Tibial nerve (tissue), 4 donors: ENCODE measurements around the gene LY6G6C. TPM values are rescaled to one million over a fixed set of nuclear protein-coding genes. Genes with fewer than 3 reads are reported as not detected.
A peak's percentile ranks its signal among the peaks of the same experiment; 100 is the strongest.

Experiments
- DNase-seq, 2 donors: peaks; one replicate each; pipeline ENCODE4 v3.0.0-alpha.2; 2019; ENCODE audit warnings: low spot score in 2 of 2
- H3K27ac ChIP-seq, 4 donors: fragments of 200-600 bp; sonication (generic) in 3 of 4; one replicate each; pipeline ENCODE4 v1.5.1; 2017 to 2019; ENCODE audit warnings: mild to moderate bottlenecking in 1 of 4
- H3K27me3 ChIP-seq, 2 donors: fragments of 200-600 bp; sonication (generic) in 1 of 2; one replicate each; pipeline versions ENCODE4 v1.5.1 to v1.6.0; 2017 to 2019
- H3K36me3 ChIP-seq, 3 donors: fragments of 200-600 bp; sonication (generic); one replicate each; pipeline ENCODE4 v1.5.1; 2018 to 2019
- H3K4me1 ChIP-seq, 4 donors: fragments of 200-600 bp; sonication (generic) in 3 of 4; one replicate each; pipeline ENCODE4 v1.5.1; 2017 to 2019
- H3K4me3 ChIP-seq, 4 donors: fragments of 200-600 bp; sonication (generic) in 3 of 4; one replicate each; pipeline ENCODE4 v1.5.1; 2017 to 2019; ENCODE audit warnings: mild to moderate bottlenecking in 1 of 4, moderate library complexity in 1 of 4
- H3K9me3 ChIP-seq, 4 donors: fragments of 200-600 bp; sonication (generic) in 3 of 4; one replicate each; pipeline ENCODE4 v1.5.1; 2017 to 2019
- EP300 ChIP-seq, 2 donors: sonication (generic); formaldehyde crosslinking; IDR thresholded peaks; one replicate each; pipeline ENCODE4 v1.6.1; 2017; ENCODE audit warnings: antibody characterized with exemption in 2 of 2, mild to moderate bottlenecking in 1 of 2
- POLR2A ChIP-seq, 2 donors: fragments of 450-650 bp; IDR thresholded peaks; one replicate each; pipeline ENCODE4 v1.6.1; 2017; ENCODE audit warnings: antibody characterized with exemption in 2 of 2, mild to moderate bottlenecking in 2 of 2, moderate library complexity in 2 of 2
- WGBS, 2 donors: methylation state at CpG; one replicate each; pipeline ENCODE4 v1.1.5; 2018; 5-methylcytosine and 5-hydroxymethylcytosine counted together
- total RNA-seq, 4 donors: library from RNA; depleted of rRNA; stranded (reverse); fragments of >200 nt; gene quantifications; one replicate each; pipeline ENCODE4 v1.1.0, GENCODE V29; 2016
- TF ChIP-seq, protein P1 (sequence below), 5 experiments: fragments of 200-600 bp in 3 of 5; fragments of 450-650 bp in 2 of 5; sonication (generic) in 3 of 5; IDR thresholded peaks; one replicate each; pipeline ENCODE4 v1.5.1; 2016 to 2019; ENCODE audit warnings: antibody characterized with exemption in 5 of 5, mild to moderate bottlenecking in 3 of 5, moderate library complexity in 2 of 5

LY6G6C gene
- total RNA-seq, 4 donors from 2014 or later = not detected

DNA sequence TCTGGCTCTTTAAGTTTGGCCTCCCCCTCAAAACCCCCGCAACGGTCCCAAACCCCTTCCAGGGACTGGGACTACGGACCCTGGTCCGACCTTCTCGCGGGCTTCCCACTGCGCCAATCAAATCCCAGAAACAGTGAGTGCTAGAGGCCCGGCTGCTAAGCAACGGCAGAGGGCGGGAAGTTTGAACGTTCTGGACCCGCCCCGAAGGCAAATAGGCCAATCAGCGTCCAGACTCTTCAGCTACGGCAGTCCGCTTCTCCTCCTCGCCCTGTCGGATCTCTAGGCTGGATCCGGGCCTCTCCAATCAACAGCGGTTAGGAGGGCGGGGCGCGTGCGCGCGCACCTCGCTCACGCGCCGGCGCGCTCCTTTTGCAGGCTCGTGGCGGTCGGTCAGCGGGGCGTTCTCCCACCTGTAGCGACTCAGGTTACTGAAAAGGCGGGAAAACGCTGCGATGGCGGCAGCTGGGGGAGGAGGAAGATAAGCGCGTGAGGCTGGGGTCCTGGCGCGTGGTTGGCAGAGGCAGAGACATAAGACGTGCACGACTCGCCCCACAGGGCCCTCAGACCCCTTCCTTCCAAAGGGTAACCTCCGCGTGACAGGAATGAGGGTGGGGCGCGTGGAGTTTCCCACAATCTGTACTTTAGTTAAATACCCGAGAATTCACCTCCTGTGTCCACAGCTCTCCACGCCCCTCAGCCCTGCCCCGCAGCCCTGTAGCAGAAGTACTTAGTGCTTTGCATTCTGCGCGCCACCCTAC, 18.3 kb upstream of the LY6G6C start, which contains the start of gene MSH5:
Gene MSH5 (plus strand): TSS at position 367 of the 758 bp plus-strand sequence. CDS start 462 bp downstream, outside the sequence.
- peaks cover 0 to 15% (median 0%) of the 10 kb centered on the region in 3 donors for H3K36me3 ChIP-seq
- peak within 1 kb of the TSS; percentile 57 to 82 (median 68) for H3K4me3 ChIP-seq
- peak within 1 kb of the TSS; percentile 9 to 94 (median 92) for H3K27ac ChIP-seq
- TF ChIP-seq, protein P1, sequence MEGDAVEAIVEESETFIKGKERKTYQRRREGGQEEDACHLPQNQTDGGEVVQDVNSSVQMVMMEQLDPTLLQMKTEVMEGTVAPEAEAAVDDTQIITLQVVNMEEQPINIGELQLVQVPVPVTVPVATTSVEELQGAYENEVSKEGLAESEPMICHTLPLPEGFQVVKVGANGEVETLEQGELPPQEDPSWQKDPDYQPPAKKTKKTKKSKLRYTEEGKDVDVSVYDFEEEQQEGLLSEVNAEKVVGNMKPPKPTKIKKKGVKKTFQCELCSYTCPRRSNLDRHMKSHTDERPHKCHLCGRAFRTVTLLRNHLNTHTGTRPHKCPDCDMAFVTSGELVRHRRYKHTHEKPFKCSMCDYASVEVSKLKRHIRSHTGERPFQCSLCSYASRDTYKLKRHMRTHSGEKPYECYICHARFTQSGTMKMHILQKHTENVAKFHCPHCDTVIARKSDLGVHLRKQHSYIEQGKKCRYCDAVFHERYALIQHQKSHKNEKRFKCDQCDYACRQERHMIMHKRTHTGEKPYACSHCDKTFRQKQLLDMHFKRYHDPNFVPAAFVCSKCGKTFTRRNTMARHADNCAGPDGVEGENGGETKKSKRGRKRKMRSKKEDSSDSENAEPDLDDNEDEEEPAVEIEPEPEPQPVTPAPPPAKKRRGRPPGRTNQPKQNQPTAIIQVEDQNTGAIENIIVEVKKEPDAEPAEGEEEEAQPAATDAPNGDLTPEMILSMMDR (IDR thresholded peaks at IDR 0.05) = peak in 1 of 5 experiments; percentile 54
- peak; percentile 67 to 88 for TF ChIP-seq EP300 (IDR thresholded peaks at IDR 0.05)
- TF ChIP-seq POLR2A (IDR thresholded peaks at IDR 0.05) = peak; percentile 52 to 76
- peaks cover 0 to 43% (median 31%) of the 10 kb centered on the region in 4 donors for H3K4me1 ChIP-seq
- peak; percentile 96 to 98 for DNase-seq
- no peaks in the 10 kb centered on the region for H3K27me3 ChIP-seq
- 1% methylated on average over 43 to 58 of the region's 58 CpGs for WGBS, 2 donors
- H3K9me3 ChIP-seq = no peaks in the 10 kb centered on the region

GRCh38 chr6:31737991-31738979, 16.7 kb upstream of the LY6G6C start:
- Histone ChIP-seq H3K9me3 (no peaks in the 10 kb centered on the region), H3K36me3 (peaks cover 0 to 14% (median 4%) of the 10 kb centered on the region in 3 donors), H3K4me1 (peaks cover 0 to 58% (median 41%) of the 10 kb centered on the region in 4 donors), H3K27ac (peak overlapping the region; percentile 34 to 94 (median 92)), H3K4me3 (no peak overlapping the region), H3K27me3 (no peaks in the 10 kb centered on the region)
- WGBS, 2 donors = 21 to 25% methylated on average over 6 of the region's 6 CpGs
- DNase-seq = peak in 1 of 2 donors; percentile 52
- TF ChIP-seq, protein P1 (IDR thresholded peaks at IDR 0.05) = peak in 1 of 5 experiments; percentile 5
- peak in 1 of 2 donors; percentile 24 for TF ChIP-seq POLR2A (IDR thresholded peaks at IDR 0.05)
- peak in 1 of 2 donors; percentile 50 for TF ChIP-seq EP300 (IDR thresholded peaks at IDR 0.05)

DNA sequence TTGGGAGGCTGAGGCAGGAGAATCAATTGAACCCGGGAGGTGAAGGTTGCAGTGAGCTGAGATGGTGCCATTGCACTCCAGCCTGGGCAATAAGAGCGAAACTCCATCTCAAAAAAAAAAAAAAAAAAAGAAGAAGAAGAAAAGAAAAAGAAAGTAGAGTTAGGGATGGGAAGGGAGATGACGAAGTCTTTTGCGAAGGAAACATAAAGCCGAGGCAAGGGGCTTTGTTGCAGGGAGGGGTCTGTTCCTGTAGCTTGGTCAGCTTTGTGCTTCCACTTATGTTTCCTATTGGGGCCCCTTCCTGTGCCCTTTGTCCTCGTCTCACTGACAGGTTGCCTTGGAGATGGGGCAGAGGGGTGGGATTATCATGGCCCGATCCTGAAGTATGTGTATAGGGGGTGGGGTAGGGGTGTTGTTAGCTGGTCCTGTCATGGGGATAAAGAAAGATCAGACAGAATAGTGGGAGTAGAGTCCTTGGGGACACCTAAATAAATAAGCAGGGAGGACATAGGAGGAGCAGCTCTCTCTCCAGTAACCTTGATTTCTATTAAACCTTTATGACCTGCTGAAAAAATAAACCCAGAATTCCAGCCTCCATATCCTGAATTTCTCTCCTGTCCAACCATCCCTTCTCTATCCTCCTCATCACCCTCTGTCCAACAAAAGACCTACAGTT, 15.9 kb upstream of the LY6G6C start:
- TF ChIP-seq, protein P1 (IDR thresholded peaks at IDR 0.05) = no peak
- TF ChIP-seq POLR2A (IDR thresholded peaks at IDR 0.05) = no peak
- TF ChIP-seq EP300 (IDR thresholded peaks at IDR 0.05) = no peak
- H3K27me3 ChIP-seq = no peaks in the 10 kb centered on the region
- no peaks in the 10 kb centered on the region for H3K9me3 ChIP-seq
- peak overlapping the region; percentile 89 to 94 (median 92) for H3K27ac ChIP-seq
- H3K4me3 ChIP-seq = peak overlapping the region in 1 of 4 donors; percentile 64
- 51 to 58% methylated on average over 7 of the region's 7 CpGs for WGBS, 2 donors
- peaks cover 0 to 66% (median 41%) of the 10 kb centered on the region in 4 donors for H3K4me1 ChIP-seq
- no peak for DNase-seq
- peaks cover 0 to 22% (median 4%) of the 10 kb centered on the region in 3 donors for H3K36me3 ChIP-seq

DNA sequence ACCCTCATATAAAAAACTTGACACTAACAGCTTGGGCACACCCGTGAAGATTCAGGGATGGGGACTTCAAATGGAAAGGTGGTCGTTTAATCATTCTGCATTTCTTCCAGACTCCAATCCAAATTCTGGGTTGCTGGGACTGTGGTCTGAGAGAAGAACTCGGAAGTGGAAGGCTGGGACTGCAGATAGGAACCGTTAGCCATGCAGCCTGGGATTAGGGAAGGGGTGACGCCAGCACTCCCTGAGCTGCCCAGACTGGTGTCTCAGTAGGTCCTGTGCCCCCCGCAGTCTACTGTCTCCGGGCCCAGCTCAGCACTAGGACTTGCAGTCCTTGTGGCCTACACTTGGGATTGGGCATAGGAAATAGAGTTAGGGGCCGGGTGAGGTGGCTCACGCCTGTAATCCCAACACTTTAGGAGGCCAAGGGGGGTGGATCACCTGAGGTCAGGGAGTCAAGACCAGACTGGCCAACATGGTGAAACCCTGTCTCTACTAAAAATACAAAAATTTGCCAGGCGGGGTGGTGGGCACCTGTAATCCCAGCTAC, 15.3 kb upstream of the LY6G6C start:
- Histone ChIP-seq H3K27me3 (no peaks in the 10 kb centered on the region), H3K9me3 (no peaks in the 10 kb centered on the region), H3K36me3 (peaks cover 0 to 24% (median 4%) of the 10 kb centered on the region in 3 donors), H3K4me1 (peaks cover 0 to 72% (median 41%) of the 10 kb centered on the region in 4 donors), H3K4me3 (peak overlapping the region; percentile 64 to 76 (median 64)), H3K27ac (peak overlapping the region; percentile 89 to 94 (median 92))
- no peak for DNase-seq
- TF ChIP-seq EP300 (IDR thresholded peaks at IDR 0.05) (no peak), POLR2A (IDR thresholded peaks at IDR 0.05) (no peak)
- TF ChIP-seq, protein P1 (IDR thresholded peaks at IDR 0.05) = no peak
- 36 to 48% methylated on average over 10 of the region's 10 CpGs for WGBS, 2 donors
